Measurements from ENCODE around the gene CKAP2L.

Gene CKAP2L, protein sequence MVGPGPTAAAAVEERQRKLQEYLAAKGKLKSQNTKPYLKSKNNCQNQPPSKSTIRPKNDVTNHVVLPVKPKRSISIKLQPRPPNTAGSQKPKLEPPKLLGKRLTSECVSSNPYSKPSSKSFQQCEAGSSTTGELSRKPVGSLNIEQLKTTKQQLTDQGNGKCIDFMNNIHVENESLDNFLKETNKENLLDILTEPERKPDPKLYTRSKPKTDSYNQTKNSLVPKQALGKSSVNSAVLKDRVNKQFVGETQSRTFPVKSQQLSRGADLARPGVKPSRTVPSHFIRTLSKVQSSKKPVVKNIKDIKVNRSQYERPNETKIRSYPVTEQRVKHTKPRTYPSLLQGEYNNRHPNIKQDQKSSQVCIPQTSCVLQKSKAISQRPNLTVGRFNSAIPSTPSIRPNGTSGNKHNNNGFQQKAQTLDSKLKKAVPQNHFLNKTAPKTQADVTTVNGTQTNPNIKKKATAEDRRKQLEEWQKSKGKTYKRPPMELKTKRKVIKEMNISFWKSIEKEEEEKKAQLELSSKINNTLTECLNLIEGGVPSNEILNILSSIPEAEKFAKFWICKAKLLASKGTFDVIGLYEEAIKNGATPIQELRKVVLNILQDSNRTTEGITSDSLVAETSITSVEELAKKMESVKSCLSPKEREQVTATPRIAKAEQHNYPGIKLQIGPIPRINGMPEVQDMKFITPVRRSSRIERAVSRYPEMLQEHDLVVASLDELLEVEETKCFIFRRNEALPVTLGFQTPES

DNA sequence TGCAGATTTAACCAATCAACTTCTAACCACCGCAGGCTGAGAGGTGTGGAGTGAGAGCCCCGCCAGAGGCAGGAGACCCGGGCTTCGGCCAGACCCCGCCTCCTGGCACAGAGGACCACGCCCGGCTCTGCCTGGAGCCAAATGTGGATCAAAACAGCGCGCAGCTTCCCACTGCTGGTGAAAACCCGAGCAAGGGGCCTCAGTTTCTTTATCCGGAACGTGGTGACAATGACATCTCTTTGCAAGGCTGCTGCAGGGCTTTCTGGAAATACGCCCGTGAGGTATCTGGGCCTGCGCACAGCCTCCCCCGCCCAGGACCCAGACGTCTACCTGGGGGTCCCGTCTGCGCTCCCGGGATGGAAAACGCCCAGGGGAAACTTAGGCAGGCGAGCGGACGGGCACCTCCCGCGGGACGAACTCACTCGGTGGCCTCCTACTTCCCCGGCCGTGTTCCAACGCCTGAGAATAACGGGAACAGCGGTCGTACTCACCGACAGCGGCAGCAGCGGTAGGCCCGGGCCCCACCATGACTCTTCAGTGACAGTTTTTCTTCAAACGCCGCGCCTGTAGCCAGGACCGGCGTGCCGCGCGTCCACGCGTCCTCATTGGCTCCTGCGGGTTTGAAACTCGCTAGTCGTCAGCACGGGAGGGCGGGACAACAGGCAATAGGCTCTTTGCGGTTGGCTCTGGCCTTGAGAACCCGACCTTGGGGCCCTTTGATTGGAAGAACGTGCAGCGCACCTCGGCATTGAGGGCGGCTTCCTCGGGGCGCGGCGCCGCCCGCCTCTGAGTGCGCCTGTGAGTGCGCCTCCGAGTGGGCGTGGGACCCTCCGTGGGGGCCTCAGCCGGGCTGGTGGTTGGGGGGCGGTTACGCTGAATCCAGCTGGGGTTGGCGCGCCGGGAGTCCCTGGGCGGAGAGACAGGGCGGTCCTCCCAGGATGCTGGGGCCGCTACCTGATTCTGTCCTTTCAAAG, at the start of gene CKAP2L:
Gene CKAP2L, minus strand, starts transcription at position 539 of the 974 bp plus-strand sequence. Its CDS starts 11 bp downstream, at position 528.
- Histone ChIP-seq H3K27me3 (no peaks in the 10 kb centered on the region), H3K4me1 (ENCODE audit: control insufficient read depth in 1 of 2, insufficient read depth in 1 of 2, low read depth in 1 of 2, low read length in 1 of 2) (peaks cover 26 to 36% of the 10 kb centered on the region in 2 experiments), H3K4me3 (ENCODE audit: low read depth in 1 of 2, low read length in 1 of 2) (peak within 1 kb of the TSS; percentile 80 to 85), H3K36me3 (no peaks in the 10 kb centered on the region), H3K27ac (peak within 1 kb of the TSS; percentile 51), H3K9me3 (no peaks in the 10 kb centered on the region)
- TF ChIP-seq, protein P1, sequence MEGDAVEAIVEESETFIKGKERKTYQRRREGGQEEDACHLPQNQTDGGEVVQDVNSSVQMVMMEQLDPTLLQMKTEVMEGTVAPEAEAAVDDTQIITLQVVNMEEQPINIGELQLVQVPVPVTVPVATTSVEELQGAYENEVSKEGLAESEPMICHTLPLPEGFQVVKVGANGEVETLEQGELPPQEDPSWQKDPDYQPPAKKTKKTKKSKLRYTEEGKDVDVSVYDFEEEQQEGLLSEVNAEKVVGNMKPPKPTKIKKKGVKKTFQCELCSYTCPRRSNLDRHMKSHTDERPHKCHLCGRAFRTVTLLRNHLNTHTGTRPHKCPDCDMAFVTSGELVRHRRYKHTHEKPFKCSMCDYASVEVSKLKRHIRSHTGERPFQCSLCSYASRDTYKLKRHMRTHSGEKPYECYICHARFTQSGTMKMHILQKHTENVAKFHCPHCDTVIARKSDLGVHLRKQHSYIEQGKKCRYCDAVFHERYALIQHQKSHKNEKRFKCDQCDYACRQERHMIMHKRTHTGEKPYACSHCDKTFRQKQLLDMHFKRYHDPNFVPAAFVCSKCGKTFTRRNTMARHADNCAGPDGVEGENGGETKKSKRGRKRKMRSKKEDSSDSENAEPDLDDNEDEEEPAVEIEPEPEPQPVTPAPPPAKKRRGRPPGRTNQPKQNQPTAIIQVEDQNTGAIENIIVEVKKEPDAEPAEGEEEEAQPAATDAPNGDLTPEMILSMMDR (IDR thresholded peaks at IDR 0.05): no peak

DNA sequence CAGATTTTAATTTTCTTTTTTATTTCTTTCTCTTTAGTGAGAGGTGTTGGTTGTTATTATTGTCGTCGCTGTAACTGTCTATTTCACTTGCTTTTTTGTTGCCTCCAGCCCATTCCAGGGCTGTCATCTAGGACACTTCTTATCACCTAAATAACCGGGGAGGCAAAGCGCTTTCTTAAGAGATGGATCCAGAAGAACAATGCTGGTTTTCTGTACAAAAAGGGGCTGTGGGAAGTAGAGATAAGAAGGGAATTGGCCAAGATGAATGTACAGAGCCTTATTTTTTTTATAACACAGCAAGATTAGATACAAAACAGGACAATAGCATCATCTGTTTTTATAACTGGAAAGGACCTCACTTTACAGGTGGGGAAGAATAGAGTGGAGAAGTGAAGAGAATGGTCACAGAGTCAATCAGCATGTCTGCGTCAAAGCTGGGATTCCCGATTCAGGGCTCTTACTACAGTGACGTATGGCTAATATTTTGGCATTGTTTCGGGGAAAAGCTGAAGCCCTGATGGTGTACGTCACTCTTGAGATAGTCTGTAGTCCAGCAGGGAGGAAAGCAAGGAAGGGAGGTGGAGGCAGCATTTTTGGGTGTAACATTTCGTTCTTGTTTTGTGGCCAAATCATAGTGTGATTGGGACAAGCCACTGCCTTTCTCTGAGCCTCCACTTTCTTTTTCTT, 49.0 kb upstream of the CKAP2L start:
- no peak overlapping the region for H3K27ac ChIP-seq
- no peaks in the 10 kb centered on the region for H3K27me3 ChIP-seq
- TF ChIP-seq, protein P1 (IDR thresholded peaks at IDR 0.05): no peak
- H3K36me3 ChIP-seq: no peaks in the 10 kb centered on the region
- no peak overlapping the region for H3K4me3 ChIP-seq (ENCODE audit: low read depth in 1 of 2, low read length in 1 of 2)
- no peaks in the 10 kb centered on the region for H3K9me3 ChIP-seq
- peaks cover 10 to 17% of the 10 kb centered on the region in 2 experiments for H3K4me1 ChIP-seq (ENCODE audit: control insufficient read depth in 1 of 2, insufficient read depth in 1 of 2, low read depth in 1 of 2, low read length in 1 of 2)

DNA sequence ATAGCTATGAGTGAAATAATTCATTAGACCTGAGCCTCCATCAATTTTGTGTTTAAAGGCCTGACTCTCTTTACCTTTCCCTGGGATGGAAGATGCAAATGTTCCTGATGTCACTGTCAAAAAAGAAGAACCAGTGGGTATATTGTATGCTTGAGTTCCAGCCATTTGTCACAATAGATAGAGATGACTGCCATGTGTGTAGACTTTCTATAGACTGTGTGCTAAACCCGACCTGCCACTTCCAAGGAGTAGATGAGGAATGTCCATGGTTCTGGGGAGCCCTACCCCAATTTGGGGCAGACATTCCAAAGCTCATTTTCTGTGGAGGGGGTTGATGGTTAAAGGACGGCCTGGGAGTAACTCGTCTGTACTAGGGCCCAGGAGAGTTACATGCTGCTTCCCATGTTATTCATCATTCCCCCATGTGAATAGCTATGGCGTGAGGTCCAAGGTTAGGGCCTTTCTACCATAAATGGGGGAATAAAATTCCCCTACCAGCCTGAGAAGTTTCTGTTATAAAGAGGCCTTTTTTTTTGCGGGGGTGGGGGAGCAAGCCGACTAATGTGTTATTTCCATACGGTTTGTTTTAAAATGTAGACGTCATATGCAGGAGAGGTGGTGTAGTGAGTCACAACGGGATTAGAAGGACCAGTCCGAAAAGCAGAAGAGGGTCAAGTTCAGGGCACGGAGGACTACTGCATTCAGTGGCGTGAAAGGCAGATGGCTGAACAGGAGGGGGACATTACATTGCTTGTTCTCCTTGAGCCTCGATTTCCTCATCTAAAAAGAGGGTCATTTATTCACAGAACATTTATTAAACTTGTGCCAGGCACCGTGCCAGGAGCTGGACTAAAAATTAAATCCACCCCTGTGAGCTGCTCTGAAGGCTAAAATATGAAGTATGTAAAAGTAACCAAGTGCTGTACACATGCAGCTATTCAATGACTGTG, 48.2 kb upstream of the CKAP2L start:
- H3K4me3 ChIP-seq (ENCODE audit: low read depth in 1 of 2, low read length in 1 of 2): no peak overlapping the region
- peak overlapping the region; percentile 46 for H3K27ac ChIP-seq
- no peaks in the 10 kb centered on the region for H3K27me3 ChIP-seq

DNA sequence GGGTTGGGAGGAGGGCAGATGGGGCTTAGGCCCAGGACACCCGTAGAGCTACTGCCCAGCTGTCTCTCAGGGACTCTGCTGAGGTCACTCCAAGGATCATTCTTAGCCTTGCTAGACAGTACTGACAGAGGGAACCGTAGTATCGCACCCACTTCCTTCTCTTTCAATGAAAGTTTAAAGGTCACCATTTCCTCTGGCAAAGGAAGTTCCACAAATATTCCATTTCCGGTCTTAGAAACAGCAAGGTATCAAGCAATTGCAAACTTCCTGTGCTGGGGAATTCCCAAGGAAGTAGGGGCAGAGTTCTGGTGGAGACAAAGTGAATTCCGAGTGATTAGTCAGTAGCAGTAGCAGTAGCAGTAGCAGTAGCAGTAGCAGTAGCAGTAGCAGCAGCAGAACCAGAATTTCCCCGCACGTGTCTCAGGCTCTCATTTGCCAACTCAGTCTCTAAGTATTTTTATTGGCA, 47.5 kb upstream of the CKAP2L start:
- H3K9me3 ChIP-seq: no peaks in the 10 kb centered on the region
- H3K27me3 ChIP-seq: no peaks in the 10 kb centered on the region
- peak overlapping the region; percentile 46 for H3K27ac ChIP-seq
- H3K4me3 ChIP-seq (ENCODE audit: low read depth in 1 of 2, low read length in 1 of 2): no peak overlapping the region
- no peaks in the 10 kb centered on the region for H3K36me3 ChIP-seq
- TF ChIP-seq, protein P1 (IDR thresholded peaks at IDR 0.05): no peak
- H3K4me1 ChIP-seq (ENCODE audit: control insufficient read depth in 1 of 2, insufficient read depth in 1 of 2, low read depth in 1 of 2, low read length in 1 of 2): peaks cover 10 to 17% of the 10 kb centered on the region in 2 experiments

More for the DNA sequence above, 48.2 kb upstream of the CKAP2L start:
- Histone ChIP-seq H3K9me3 (no peaks in the 10 kb centered on the region), H3K36me3 (no peaks in the 10 kb centered on the region), H3K4me1 (ENCODE audit: control insufficient read depth in 1 of 2, insufficient read depth in 1 of 2, low read depth in 1 of 2, low read length in 1 of 2) (peaks cover 10 to 17% of the 10 kb centered on the region in 2 experiments)
- TF ChIP-seq, protein P1 (IDR thresholded peaks at IDR 0.05): no peak

All from neutrophil (primary cell).